Hepatocyte (in vitro differentiated cells): Measurements from ENCODE around the gene TCEA2.

ENCODE experiments used
- EZH2 ChIP-seq: fragments of 200-600 bp; sonication (generic); IDR thresholded peaks from 2 replicates; pipeline ENCODE4 v1.6.1; 2016; ENCODE audit warnings: antibody characterized with exemption, mild to moderate bottlenecking, borderline replicate concordance
- TF ChIP-seq, protein P1 (sequence below): fragments of 200-600 bp; sonication (generic); IDR thresholded peaks from 2 replicates; pipeline ENCODE4 v1.5.1; 2016; ENCODE audit warnings: antibody characterized with exemption, mild to moderate bottlenecking; ENCODE audit not compliant: poor library complexity

- TF ChIP-seq, protein P1, sequence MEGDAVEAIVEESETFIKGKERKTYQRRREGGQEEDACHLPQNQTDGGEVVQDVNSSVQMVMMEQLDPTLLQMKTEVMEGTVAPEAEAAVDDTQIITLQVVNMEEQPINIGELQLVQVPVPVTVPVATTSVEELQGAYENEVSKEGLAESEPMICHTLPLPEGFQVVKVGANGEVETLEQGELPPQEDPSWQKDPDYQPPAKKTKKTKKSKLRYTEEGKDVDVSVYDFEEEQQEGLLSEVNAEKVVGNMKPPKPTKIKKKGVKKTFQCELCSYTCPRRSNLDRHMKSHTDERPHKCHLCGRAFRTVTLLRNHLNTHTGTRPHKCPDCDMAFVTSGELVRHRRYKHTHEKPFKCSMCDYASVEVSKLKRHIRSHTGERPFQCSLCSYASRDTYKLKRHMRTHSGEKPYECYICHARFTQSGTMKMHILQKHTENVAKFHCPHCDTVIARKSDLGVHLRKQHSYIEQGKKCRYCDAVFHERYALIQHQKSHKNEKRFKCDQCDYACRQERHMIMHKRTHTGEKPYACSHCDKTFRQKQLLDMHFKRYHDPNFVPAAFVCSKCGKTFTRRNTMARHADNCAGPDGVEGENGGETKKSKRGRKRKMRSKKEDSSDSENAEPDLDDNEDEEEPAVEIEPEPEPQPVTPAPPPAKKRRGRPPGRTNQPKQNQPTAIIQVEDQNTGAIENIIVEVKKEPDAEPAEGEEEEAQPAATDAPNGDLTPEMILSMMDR = no peak
- TF ChIP-seq EZH2 = no peak
Measured at GRCh38 chr20:64082126-64082731, 19.2 kb downstream of the TCEA2 start.
